GM23248 (cell line): ENCODE measurements around the gene METTL4.

Experiments
- EZH2 ChIP-seq: fragments of 200-600 bp; sonication (generic); IDR thresholded peaks from 2 replicates; pipeline ENCODE4 v1.6.1; 2018; ENCODE audit warnings: antibody characterized with exemption, mild to moderate bottlenecking; ENCODE audit not compliant: insufficient read depth, poor library complexity, severe bottlenecking
- EZH2phosphoT487 ChIP-seq: fragments of 200-600 bp; sonication (generic); IDR thresholded peaks from 2 replicates; pipeline ENCODE4 v1.6.1; 2018; ENCODE audit warnings: antibody characterized with exemption, moderate library complexity, mild to moderate bottlenecking, low read depth; ENCODE audit not compliant: insufficient read depth

GRCh38 chr18:2540575-2540974, 30.7 kb downstream of the METTL4 start:
- no peak for TF ChIP-seq EZH2
- no peak for TF ChIP-seq EZH2phosphoT487
